HG02610 (cell line): ENCODE data around the gene CLEC4F.

ENCODE experiments used
- ATAC-seq: cut with Tn5 transposase; IDR thresholded peaks from one replicate; pipeline ENCODE4 v1.9.1; 2021; ENCODE audit warnings: mild to moderate bottlenecking, moderate library complexity; ENCODE audit not compliant: unreplicated experiment

The CLEC4F gene

DNA sequence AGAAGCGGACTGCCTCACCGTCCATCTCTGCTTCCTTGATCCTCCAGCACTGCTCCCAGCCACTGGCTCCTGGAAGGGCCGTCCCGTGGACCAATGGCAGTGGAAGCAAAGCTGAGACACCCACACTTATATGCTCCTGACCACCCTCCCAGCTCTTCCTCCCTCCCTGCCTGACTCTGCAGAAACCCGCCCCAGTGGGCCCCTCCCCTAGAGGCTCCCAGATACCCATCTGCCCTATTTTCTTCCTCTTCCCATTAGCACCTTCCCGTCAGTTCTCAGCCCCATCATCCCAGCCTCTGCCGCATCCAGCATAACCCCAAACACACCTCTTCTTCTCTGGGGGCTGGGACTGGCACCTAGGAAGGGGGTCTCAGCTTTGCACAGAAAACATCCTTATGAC, at the start of gene CLEC4F:
Gene CLEC4F (minus strand): TSS at position 101 of the 400 bp plus-strand sequence. CDS start 76 bp downstream, at position 25.
- ATAC-seq, result no peak

DNA sequence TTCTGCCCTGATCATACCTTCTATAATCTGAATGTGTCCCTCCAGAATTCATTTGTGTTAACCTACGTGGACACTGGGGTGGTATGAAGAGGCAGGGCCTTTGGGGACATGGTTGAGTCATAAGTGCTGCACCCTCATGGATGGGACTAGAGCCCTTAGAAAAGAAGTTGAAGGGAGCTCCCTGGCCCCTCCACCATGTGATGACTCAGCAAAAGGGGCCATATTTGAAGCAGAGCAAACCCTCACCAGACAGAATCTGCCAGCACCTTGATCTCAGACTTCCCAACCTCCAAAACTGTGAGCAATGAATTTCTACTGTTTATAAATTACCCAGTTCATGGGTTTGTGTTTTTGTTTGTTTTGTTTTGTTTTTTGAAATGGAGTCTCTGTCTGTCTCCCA, 48.6 kb upstream of the CLEC4F start:
- ATAC-seq, result no peak

DNA sequence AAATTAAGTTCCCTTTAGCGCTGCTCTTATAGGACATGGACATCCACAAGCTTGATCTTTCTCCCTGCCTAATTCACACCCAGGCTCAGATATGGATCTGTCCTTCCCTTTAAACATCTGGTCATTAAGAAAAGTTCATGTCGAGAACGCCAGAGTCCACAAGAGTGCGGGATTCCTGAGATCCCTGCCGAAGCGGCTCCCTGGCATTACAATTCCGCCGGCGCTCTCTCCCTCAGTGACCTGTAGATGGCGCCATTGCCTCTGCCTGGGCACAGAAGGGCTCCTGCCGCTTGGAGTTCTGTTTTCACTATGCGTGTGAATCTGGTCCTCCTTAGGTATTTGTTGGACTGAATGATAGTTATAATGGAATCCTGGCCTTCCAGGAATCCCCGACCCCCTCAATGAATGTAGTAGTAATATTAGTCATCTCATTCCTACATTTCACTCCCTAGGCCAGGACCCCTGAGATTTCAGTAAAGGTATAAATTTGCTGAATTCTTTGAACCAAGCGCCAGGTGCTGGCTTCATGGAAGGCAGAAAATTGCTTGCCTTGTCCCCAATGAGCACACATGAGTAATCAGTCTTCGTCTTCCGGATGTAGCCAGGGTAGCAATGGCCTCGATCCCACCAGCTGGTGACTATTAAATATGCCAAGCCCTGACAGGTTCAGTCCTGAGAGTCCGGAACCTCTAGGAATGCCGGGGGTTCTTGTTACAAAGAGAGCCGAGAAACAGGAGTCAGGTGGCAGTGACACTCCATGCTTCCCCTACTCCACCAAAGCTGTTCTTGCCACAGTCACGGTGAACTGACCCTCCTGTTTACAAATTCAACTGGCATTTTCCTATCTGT, 41.6 kb upstream of the CLEC4F start:
- ATAC-seq, result no peak

- ATAC-seq, result no peak
These were observed 35.3 kb upstream of the CLEC4F start for GRCh38 chr2:70855667-70856066.

DNA sequence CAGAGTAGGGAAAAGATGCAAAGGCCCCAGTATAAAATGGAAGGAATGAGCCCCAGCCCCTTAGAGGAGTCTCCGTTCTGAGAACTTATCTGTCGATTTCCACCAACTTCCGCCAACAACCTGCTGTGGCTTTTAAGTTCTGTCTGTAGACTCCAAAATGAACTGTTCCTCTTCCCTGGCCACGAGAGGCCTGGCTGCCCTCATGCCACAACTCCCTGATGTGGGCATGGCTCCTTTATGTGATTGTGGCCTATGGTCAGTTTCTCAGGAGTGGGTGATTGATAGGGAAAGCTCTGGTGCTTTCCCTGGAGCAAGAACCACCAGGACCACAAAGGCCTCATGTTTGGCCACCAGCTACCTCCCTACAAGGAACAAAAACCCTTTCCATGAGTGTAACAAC, 34.0 kb upstream of the CLEC4F start:
- no peak for ATAC-seq

- no peak for ATAC-seq
These were observed 32.4 kb upstream of the CLEC4F start for GRCh38 chr2:70852824-70853223.

GRCh38 chr2:70851704-70852103, 31.3 kb upstream of the CLEC4F start:
- ATAC-seq, result peak; percentile 87

DNA sequence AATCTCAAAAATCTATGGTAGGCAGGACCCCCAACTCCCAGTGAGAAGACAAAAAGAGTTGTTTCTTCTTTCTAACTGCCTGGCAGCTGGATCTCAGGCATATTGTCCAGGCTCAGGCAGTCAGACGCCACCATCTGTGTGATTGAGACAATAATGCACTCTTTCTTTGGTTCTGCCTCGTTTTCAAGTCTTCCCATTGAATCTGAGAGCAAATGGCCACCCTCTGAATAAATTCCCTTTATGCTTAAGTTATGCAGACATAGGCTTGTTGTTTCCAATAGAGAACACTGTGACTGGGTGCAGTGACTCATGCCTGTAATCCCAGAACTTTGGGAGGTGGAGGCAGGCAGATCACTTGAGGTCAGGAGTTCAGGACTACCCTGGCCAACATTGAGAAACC, 30.5 kb upstream of the CLEC4F start:
- no peak for ATAC-seq

GRCh38 chr2:70842401-70842800, 22.0 kb upstream of the CLEC4F start:
- no peak for ATAC-seq

DNA sequence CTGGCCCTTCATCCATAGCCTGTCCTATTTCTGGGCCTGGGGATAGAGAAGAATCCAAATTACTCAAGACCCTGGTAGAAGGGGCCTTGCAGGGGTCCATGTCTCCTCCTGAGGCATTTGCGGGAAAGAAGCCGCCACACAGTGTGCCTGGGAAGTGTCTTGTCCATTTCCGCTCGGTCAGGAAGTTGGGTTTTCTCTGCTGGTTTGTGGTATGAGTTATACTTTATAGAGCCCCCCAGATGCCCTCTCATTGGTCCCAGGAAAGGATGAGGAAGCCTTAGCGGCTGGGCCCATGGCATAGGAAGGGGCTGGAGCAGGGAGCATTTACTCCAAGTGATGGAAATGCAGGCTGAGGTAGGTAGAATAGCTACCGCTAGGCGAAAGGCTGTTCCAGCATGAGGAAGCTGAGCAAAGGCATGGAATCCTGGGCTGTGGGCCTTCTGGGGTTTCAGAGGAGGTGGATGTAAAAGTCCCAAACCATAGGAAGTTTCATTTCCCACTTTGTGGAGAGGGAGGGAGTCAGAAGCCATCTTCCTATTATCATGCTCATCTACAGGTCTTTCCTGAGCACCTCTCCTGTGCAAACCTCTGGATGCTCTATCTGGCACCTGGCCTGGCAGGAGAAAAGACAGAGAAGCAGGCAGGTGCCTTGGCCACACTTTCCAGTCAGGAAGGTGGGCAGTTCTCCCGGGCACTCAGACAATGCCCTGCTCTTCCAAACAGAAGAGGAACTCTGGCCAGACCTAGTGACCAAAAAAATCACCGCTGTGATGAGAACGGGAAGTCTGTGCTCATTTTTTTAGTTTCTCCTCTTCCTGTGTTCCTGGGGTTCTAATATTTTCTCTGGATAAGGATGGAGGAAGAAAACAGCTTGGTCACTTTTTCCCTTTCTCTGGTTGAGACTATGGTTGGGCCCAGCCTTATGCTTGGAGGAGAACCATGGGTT, 17.9 kb upstream of the CLEC4F start:
- ATAC-seq, result no peak

DNA sequence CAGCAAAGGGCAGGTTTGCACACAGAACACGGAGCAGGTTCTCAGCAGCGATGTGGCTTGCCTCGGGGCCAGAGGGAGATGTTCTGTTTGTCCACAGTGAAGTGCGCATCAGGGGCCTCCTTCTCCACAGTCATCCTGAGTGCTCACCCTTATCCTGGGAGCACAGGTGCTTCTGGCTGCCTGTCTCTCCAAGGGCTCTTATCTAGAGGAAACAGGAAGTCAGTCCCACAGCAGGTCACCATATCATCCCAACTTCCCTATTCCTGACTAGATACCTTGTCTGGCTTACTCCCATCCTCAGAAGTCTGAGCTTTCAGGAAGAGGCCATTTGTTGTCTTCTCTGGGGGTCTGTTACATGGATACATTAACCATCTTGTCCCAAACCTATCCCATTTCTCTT, 15.2 kb upstream of the CLEC4F start, which contains the start of gene CD207:
Gene CD207 (minus strand): TSS at position 174 of the 400 bp plus-strand sequence. CDS start 40 bp downstream, at position 134.
- ATAC-seq, result no peak

DNA sequence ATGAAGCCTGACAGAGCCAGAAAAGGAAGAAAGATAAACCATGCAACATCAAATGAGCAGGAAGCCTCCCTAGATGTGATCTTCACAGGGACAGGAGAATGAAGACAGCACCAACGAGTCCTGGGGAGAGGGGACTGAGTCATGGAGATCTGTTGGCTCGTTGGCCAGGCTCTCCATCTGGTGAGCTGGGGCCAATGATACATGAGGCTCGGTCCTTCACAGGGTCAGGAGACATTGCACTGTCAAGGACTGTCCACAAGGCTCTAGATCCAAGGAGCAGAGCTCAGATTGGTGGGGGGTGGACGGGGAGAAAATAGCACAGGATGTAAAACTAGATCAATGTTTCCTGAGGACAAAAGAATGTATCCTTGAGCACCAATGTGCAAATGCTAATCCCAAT, 14.5 kb upstream of the CLEC4F start:
- no peak for ATAC-seq

DNA sequence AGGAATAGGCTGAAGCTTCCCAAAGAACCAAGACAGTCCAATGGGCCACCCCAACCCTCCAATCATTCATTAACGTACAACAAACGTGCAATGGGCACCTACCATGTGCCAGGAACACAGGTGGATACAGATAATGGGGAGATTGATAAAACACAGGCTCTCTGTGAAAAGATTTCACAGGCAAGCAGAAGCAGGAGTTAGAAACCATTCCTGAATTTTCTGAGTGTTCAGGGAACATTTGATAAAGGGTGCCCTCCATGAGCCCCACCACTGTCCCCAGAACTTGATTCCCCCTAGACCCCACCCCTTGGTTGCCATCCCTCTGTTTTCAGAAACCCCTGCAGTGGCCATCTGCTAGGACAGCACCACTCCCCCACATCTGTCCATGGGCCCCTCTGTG, 13.7 kb upstream of the CLEC4F start:
- ATAC-seq, result no peak

DNA sequence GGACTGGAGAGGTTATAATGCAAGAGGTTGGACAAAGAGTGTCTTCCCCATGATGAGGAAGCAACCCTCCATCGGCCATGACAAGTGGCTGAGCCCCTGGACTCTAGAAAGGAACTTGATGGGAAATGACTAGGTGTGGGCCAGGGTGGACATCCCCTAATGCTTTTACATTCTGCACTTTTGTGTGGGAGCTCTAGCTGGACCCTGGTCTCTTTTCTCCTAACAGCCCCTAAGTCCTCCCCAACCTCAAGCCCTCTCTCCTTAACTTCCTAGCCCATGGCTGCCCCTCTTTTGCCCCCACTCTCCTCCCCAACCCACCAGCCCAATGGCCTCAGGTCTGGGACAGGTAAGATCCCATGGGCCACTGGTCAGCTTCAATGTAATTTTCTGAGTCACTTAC, 12.8 kb upstream of the CLEC4F start:
- ATAC-seq, result no peak

- no peak for ATAC-seq
These were observed 12.0 kb upstream of the CLEC4F start for GRCh38 chr2:70832386-70832785.

- no peak for ATAC-seq
These were observed 11.5 kb upstream of the CLEC4F start for GRCh38 chr2:70831861-70832260.

GRCh38 chr2:70830366-70830765, 10.0 kb upstream of the CLEC4F start:
- no peak for ATAC-seq

DNA sequence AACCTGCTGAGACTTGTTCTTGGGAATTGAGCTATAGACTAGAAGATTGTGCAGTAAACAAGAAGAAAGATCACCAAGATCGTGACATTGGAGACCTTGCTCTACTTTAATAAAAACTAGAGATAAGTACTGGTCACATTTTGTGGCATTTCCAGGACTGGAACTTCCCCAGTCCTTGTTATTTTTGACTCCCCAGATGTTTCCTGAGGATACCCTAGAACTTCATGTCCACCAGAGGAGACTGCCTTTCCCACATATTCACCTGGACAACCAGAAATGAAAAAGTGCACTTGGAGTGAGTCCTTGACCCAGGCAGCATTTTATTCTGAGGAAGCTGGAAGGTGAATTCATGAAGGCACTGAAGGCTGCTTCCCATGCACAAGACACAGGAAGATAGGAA, 9.5 kb upstream of the CLEC4F start:
- ATAC-seq, result no peak

GRCh38 chr2:70828914-70829824, 8.8 kb upstream of the CLEC4F start:
- no peak for ATAC-seq

- no peak for ATAC-seq
These were observed 7.7 kb upstream of the CLEC4F start for GRCh38 chr2:70828115-70828514.

- ATAC-seq, result no peak
These were observed 7.0 kb upstream of the CLEC4F start for GRCh38 chr2:70827388-70827787.
